Measurements from ENCODE around the gene TMEM88. TPM values are rescaled to one million over a fixed set of nuclear protein-coding genes. Genes with fewer than 3 reads are reported as not detected.

Gene TMEM88
- total and polyA plus RNA-seq, 2 of the 13 experiments (the other 11 are each of a cell fraction or from before 2014, with no cell fraction given): 0.31 to 0.66 TPM

GRCh38 chr17:7849751-7850504, 4.9 kb upstream of the TMEM88 start (continued):
- no peak for TF ChIP-seq GABPB1 (CRISPR knock-in tag; IDR thresholded peaks at IDR 0.05)
- no peak for TF ChIP-seq RFX3 (CRISPR knock-in tag; IDR thresholded peaks at IDR 0.05)
- no peak for TF ChIP-seq GMEB2 (CRISPR knock-in tag; IDR thresholded peaks at IDR 0.05; ENCODE audit: low read depth)

DNA sequence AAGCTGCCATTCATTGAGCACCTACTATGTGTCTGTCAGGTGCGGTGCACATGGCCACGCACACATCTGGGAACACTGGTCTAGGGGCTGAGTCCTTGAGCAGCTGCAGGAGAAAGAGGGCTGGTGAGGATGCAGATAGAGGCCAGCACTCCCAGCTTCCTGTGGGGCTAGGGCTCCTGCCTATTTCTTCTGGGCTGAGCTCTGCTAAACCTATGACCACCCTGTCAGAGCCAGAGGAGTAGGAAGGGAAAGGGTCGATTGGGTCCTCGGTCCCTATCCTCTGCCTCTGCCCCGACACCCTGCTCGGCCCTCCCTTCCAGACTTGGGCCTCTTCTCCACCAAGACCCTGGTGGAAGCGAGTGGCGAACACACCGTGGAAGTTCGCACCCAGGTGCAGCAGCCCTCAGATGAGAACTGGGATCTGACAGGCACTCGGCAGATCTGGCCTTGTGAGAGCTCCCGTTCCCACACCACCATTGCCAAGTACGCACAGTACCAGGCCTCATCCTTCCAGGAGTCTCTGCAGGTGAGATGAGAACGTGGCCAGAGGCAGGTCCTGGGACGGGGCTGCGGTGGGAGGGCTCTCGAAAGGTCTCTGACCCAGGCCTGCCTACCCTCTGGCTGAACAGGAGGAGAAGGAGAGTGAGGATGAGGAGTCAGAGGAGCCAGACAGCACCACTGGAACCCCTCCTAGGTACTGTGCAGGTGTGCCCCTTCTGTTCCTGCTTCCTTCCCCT, 4.0 kb upstream of the TMEM88 start:
- no peaks in the 10 kb centered on the region for H3K79me2 ChIP-seq (ENCODE audit: insufficient read depth, low read length)
- in situ Hi-C loops (cut with HindIII; ENCODE audit: extremely low pct_ligation_motif_present, low pct_unique_long_range_greater_than_20kb) (no loop called here), intact Hi-C loops (cut with micrococcal nuclease; ENCODE audit: unreplicated experiment) (loop anchor here (1.0 kb wide), 1 partner anchor 29 kb away; no protein-coding TSS in a partner anchor)
- no peak overlapping the region for H3K27ac ChIP-seq (ENCODE audit: extremely low read length, insufficient read depth, low read length)
- no peaks in the 10 kb centered on the region for H3K27me3 ChIP-seq (ENCODE audit: control insufficient read depth in 1 of 2, insufficient read depth in 2 of 2, low read length in 2 of 2)
- no peak for DNase-seq (ENCODE audit: low spot score)
- no peak overlapping the region for H3K4me2 ChIP-seq (ENCODE audit: low read depth, low read length)
- no TSS peak for BruUV-seq (replicated peaks)
- CTCF ChIA-PET (ENCODE audit: low intra/inter-chr PET ratio, low total read pairs): interaction anchor here (0.9 to 2.7 kb wide), 5 partner anchors 16 to 47 kb away, joined by 4 to 28 read pairs (median 5); no protein-coding TSS in a partner anchor
- no peak; the same call in 2 of the 3 replicates for ATAC-seq
- WGBS (ENCODE audit: low lambda C conversion rate): 100% methylated on average over 15 of the region's 17 CpGs
- H3K9ac ChIP-seq (ENCODE audit: insufficient read depth, low read depth, low read length): no peak overlapping the region
- POLR2A ChIA-PET: interaction anchor here (0.6 to 2.2 kb wide), 4 partner anchors 8 to 17 kb away, joined by 3 to 5 read pairs (median 4); partner anchors contain the start of gene KDM6B
- H2AFZ ChIP-seq (ENCODE audit: low read length): no peak overlapping the region
- H3K4me3 ChIP-seq (replicated peaks in 1 of 3; ENCODE audit: insufficient read depth in 1 of 3, low read depth in 2 of 3, low read length in 3 of 3): no peak overlapping the region
- H3K4me1 ChIP-seq (ENCODE audit: insufficient read depth, low read length): peaks cover 5% of the 10 kb centered on the region
- no peak for FAIRE-seq
- H4K20me1 ChIP-seq (ENCODE audit: insufficient read depth, low read length): peaks cover 7% of the 10 kb centered on the region
- H3K9me3 ChIP-seq (ENCODE audit: low read length): no peaks in the 10 kb centered on the region
- peaks cover 36 to 50% of the 10 kb centered on the region in 2 experiments for H3K36me3 ChIP-seq (replicated peaks in 1 of 2; ENCODE audit: control insufficient read depth in 1 of 2, insufficient read depth in 2 of 2, low read length in 2 of 2)
- TF ChIP-seq ZIK1 (CRISPR knock-in tag; IDR thresholded peaks at IDR 0.05; ENCODE audit: borderline replicate concordance, low read depth) (no peak), RAD21 (CRISPR knock-in tag; IDR thresholded peaks at IDR 0.05) (no peak), ARHGAP35 (CRISPR knock-in tag; IDR thresholded peaks at IDR 0.05; ENCODE audit: borderline replicate concordance) (no peak), RBM22 (optimal IDR thresholded peaks at IDR 0.05; ENCODE audit: low read length) (peak; percentile 34), CC2D1A (CRISPR knock-in tag; IDR thresholded peaks at IDR 0.05) (no peak), SKI (IDR thresholded peaks at IDR 0.05; ENCODE audit: partially characterized antibody) (no peak), ZNF737 (CRISPR knock-in tag; IDR thresholded peaks at IDR 0.05; ENCODE audit: borderline replicate concordance) (no peak), ZBTB20 (CRISPR knock-in tag; IDR thresholded peaks at IDR 0.05; ENCODE audit: borderline replicate concordance, low read depth) (no peak), HIVEP1 (CRISPR knock-in tag; IDR thresholded peaks at IDR 0.05) (0 out of 2 replicates have a peak, but pooled peaks have one; percentile 1), ZNF549 (CRISPR knock-in tag; IDR thresholded peaks at IDR 0.05) (no peak), MXI1 (IDR thresholded peaks at IDR 0.05; ENCODE audit: borderline replicate concordance, low read depth, low read length) (no peak), ZNF776 (CRISPR knock-in tag; IDR thresholded peaks at IDR 0.05) (no peak)
- TF ChIP-seq, protein P1, sequence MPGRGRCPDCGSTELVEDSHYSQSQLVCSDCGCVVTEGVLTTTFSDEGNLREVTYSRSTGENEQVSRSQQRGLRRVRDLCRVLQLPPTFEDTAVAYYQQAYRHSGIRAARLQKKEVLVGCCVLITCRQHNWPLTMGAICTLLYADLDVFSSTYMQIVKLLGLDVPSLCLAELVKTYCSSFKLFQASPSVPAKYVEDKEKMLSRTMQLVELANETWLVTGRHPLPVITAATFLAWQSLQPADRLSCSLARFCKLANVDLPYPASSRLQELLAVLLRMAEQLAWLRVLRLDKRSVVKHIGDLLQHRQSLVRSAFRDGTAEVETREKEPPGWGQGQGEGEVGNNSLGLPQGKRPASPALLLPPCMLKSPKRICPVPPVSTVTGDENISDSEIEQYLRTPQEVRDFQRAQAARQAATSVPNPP (CRISPR knock-in tag; IDR thresholded peaks at IDR 0.05): no peak

Measured in HepG2 (cell line).